HepG2 (cell line): Measurements from ENCODE around the gene NUB1. TPM values are rescaled to one million over a fixed set of nuclear protein-coding genes. Genes with fewer than 3 reads are reported as not detected.

Source experiments
- CTCF ChIP-seq: sonication (generic); formaldehyde crosslinking; IDR thresholded peaks from 2 replicates; pipeline ENCODE4 v1.5.0; 2020; ENCODE audit warnings: mild to moderate bottlenecking, missing genetic modification reagents, moderate library complexity
- ELF1 ChIP-seq: sonication (generic); formaldehyde crosslinking; IDR thresholded peaks from 2 replicates; pipeline ENCODE4 v1.4.0; 2020; ENCODE audit warnings: missing genetic modification reagents
- ELF3 ChIP-seq: IDR thresholded peaks from 2 replicates; pipeline ENCODE4 v1.6.1; 2016; ENCODE audit warnings: missing genetic modification reagents, missing compliant biosample characterization
- ETV5 ChIP-seq: IDR thresholded peaks from 2 replicates; pipeline ENCODE4 v1.6.1; 2018; ENCODE audit warnings: missing biosample characterization, missing genetic modification reagents, inconsistent platforms, borderline replicate concordance
- FOXO1 ChIP-seq: sonication (generic); formaldehyde crosslinking; IDR thresholded peaks from 2 replicates; pipeline ENCODE4 v1.4.0; 2020; ENCODE audit warnings: missing genetic modification reagents
- FOXP4 ChIP-seq: sonication (generic); formaldehyde crosslinking; IDR thresholded peaks from 2 replicates; pipeline ENCODE4 v1.4.0; 2020; ENCODE audit warnings: missing genetic modification reagents
- HES4 ChIP-seq: sonication (generic); formaldehyde crosslinking; IDR thresholded peaks from 2 replicates; pipeline ENCODE4 v1.9.0; 2021; ENCODE audit warnings: mild to moderate bottlenecking, missing genetic modification reagents, borderline replicate concordance
- KMT2B ChIP-seq: IDR thresholded peaks from 2 replicates; pipeline ENCODE4 v1.6.1; 2016; ENCODE audit warnings: missing genetic modification reagents, missing compliant biosample characterization
- SMAD9 ChIP-seq: sonication (generic); formaldehyde crosslinking; IDR thresholded peaks from 2 replicates; pipeline ENCODE4 v1.5.1; 2020; ENCODE audit warnings: mild to moderate bottlenecking, missing genetic modification reagents
- SOX13 ChIP-seq, 3 experiments: fragments of 450-650 bp in 1 of 3; sonication (generic) in 1 of 3; formaldehyde crosslinking in 1 of 3; IDR thresholded peaks in 2 of 3; conservative IDR thresholded peaks in 1 of 3; 2 replicates each; pipeline versions ENCODE4 v1.5.0 to v1.6.1; 2016 to 2020; ENCODE audit warnings: antibody characterized with exemption in 1 of 3, mild to moderate bottlenecking in 1 of 3, missing compliant biosample characterization in 1 of 3, missing genetic modification reagents in 1 of 3, moderate library complexity in 1 of 3
- SOX5 ChIP-seq: IDR thresholded peaks from 2 replicates; pipeline ENCODE4 v1.6.1; 2016; ENCODE audit warnings: borderline replicate concordance
- SOX6 ChIP-seq, 2 experiments: fragments of 450-650 bp in 1 of 2; sonication (generic) in 1 of 2; formaldehyde crosslinking in 1 of 2; IDR thresholded peaks; 2 replicates each; pipeline versions ENCODE4 v1.4.0 to v1.6.1; 2017 to 2020; ENCODE audit warnings: antibody characterized with exemption in 1 of 2, mild to moderate bottlenecking in 1 of 2, missing genetic modification reagents in 1 of 2
- ZNF646 ChIP-seq: sonication (generic); formaldehyde crosslinking; IDR thresholded peaks from 2 replicates; pipeline ENCODE4 v1.9.0; 2021; ENCODE audit warnings: mild to moderate bottlenecking, missing genetic modification reagents
- polyA plus RNA-seq, 8 experiments: library from polyadenylated mRNA; depleted of rRNA in 3 of 8; stranded (reverse) in 7 of 8; unstranded in 1 of 8; fragments of >200 nt; fragmentation: Illumina TruSeq in 4 of 8; extraction: Trizol in 4 of 8; gene quantifications; 2 replicates each; pipeline versions ENCODE4 v1.2.1 to v1.2.3, GENCODE V29; 2011 to 2016; ENCODE audit warnings: low read depth in 4 of 8, missing spikeins in 1 of 8, mixed read lengths in 1 of 8; ENCODE audit not compliant: insufficient read depth in 1 of 8
- total RNA-seq, 5 experiments: library from RNA; depleted of rRNA; stranded (reverse); fragments of >200 nt; fragmentation: Illumina TruSeq; extraction: Trizol; gene quantifications; 2 replicates each; pipeline ENCODE4 v1.2.3, GENCODE V29; 2016; ENCODE audit warnings: low read depth in 1 of 5

The NUB1 gene
- total and polyA plus RNA-seq, 2 of the 13 experiments (the other 11 are each of a cell fraction or from before 2014, with no cell fraction given): 27.1 to 37.0 TPM

- TF ChIP-seq ELF1 (CRISPR knock-in tag) (0 out of 2 replicates have a peak, but pooled peaks have one; percentile 22), SMAD9 (no peak), FOXP4 (CRISPR knock-in tag) (peak; percentile 82), ETV5 (CRISPR knock-in tag) (peak; percentile 44; the same call in 1 of the 2 replicates), HES4 (no peak), KMT2B (CRISPR knock-in tag) (no peak), ELF3 (CRISPR knock-in tag) (peak; percentile 49; the same call in 1 of the 2 replicates), CTCF (CRISPR knock-in tag) (peak; percentile 42), SOX5 (CRISPR knock-in tag) (peak; percentile 96), SOX6 (IDR thresholded peaks at IDR 0.05) (no peak), SOX6 (CRISPR knock-in tag; IDR thresholded peaks at IDR 0.05) (peak; percentile 76), ZNF646 (peak; percentile 56; the same call in 1 of the 2 replicates), FOXO1 (CRISPR knock-in tag) (peak; percentile 16; the same call in 1 of the 2 replicates), SOX13 (IDR thresholded peaks at IDR 0.05) (peak; percentile 44), SOX13 (CRISPR knock-in tag; conservative IDR thresholded peaks at IDR 0.05 in 1 of 2, IDR thresholded peaks at IDR 0.05 in 1 of 2) (peak in 1 of 2 experiments; percentile 87; a peak in 2 of 4 replicates)
- TF ChIP-seq, all 625 proteins: peak for 21
These were observed 67.4 kb downstream of the NUB1 start (continued) for GRCh38 chr7:151408839-151409666.
